LNCAP (cell line): ENCODE results near the gene ZNF865.

Experiments
- CTCF ChIP-seq: fragments of 450-650 bp; IDR thresholded peaks from 2 replicates; pipeline ENCODE4 v1.5.1; 2017; ENCODE audit warnings: mild to moderate bottlenecking

ZNF865 gene

GRCh38 chr19:55626350-55626749, 20.9 kb downstream of the ZNF865 start:
- TF ChIP-seq CTCF = no peak

- peak; percentile 77 for TF ChIP-seq CTCF
These were observed 27.0 kb downstream of the ZNF865 start for GRCh38 chr19:55632463-55632834.

GRCh38 chr19:55633861-55634260, 28.4 kb downstream of the ZNF865 start:
- TF ChIP-seq CTCF = no peak

GRCh38 chr19:55635334-55635717, 29.9 kb downstream of the ZNF865 start:
- no peak for TF ChIP-seq CTCF

- TF ChIP-seq CTCF = no peak
These were observed 30.5 kb downstream of the ZNF865 start for GRCh38 chr19:55635856-55636440.

GRCh38 chr19:55636723-55637122, 31.3 kb downstream of the ZNF865 start:
- no peak for TF ChIP-seq CTCF

- TF ChIP-seq CTCF = no peak
These were observed 32.1 kb downstream of the ZNF865 start for GRCh38 chr19:55637534-55637933.

- TF ChIP-seq CTCF = peak; percentile 36; the same call in 1 of the 2 replicates
These were observed 33.5 kb downstream of the ZNF865 start for GRCh38 chr19:55638864-55639359.
